ENCODE data around the gene OMG. TPM values are rescaled to one million over a fixed set of nuclear protein-coding genes. Genes with fewer than 3 reads are reported as not detected.
"Not testable (repeated sequence)": the region's sequence is repeated elsewhere in the genome, so short reads cannot be mapped to it uniquely, and the experiment has no call there.

OMG gene
- total RNA-seq, 3 donors from 2014 or later, result 0.51 to 1.5 TPM; not detected in 1

DNA sequence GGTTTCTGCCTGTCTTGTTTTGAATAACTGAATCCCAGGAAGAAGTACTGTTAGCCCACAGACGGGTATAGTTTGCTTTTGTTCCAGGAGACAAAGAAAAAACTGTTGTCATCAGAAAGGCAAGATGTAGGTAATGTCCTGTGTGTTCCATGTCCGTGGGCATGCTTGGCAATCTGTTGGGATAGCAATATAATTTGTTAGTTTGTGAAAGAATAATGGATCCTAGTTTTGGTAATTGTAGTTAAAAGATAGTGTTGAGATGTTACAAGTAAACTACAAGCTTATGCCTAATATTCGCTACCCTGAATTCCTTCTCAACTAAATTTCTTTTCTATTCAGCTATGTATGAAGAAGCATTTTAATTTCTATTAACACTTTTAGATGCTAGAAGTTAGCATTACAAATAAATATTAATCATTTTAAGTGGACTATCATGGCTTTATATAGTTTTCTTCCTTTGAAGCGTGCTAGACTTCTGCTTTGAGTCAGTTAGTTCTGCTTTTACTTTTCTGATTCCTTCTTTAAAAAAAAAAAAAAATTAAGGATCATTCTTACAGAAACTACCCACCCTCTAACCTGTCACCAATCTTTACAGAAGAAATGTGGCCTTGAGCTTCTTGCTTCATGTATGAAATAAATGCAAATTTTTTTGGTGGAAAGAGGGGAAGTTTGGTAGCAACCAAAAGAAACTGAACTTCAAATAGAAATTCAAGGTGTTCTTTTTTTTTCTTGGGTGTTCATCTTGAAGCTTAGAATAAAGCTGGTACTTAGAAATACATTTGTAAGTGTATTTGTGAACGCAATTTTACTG is 22.0 kb upstream of the OMG start:
- H3K36me3 ChIP-seq (ENCODE audit: low read depth), result no peaks in the 10 kb centered on the region
- H3K9me3 ChIP-seq, result no peaks in the 10 kb centered on the region
- DNase-seq (no peak), ATAC-seq (no peak)
- H3K4me3 ChIP-seq, result no peak overlapping the region
- intact Hi-C loops (cut with DNase I, micrococcal nuclease), result no loop called here
- TF ChIP-seq, protein P1, sequence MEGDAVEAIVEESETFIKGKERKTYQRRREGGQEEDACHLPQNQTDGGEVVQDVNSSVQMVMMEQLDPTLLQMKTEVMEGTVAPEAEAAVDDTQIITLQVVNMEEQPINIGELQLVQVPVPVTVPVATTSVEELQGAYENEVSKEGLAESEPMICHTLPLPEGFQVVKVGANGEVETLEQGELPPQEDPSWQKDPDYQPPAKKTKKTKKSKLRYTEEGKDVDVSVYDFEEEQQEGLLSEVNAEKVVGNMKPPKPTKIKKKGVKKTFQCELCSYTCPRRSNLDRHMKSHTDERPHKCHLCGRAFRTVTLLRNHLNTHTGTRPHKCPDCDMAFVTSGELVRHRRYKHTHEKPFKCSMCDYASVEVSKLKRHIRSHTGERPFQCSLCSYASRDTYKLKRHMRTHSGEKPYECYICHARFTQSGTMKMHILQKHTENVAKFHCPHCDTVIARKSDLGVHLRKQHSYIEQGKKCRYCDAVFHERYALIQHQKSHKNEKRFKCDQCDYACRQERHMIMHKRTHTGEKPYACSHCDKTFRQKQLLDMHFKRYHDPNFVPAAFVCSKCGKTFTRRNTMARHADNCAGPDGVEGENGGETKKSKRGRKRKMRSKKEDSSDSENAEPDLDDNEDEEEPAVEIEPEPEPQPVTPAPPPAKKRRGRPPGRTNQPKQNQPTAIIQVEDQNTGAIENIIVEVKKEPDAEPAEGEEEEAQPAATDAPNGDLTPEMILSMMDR (IDR thresholded peaks at IDR 0.05), result no peak
- H3K4me1 ChIP-seq (ENCODE audit: low read depth), result peaks cover 2% of the 10 kb centered on the region

- H3K4me3 ChIP-seq, result no peak overlapping the region
- peaks cover 4% of the 10 kb centered on the region for H3K4me1 ChIP-seq (ENCODE audit: low read depth)
- intact Hi-C loops (cut with DNase I, micrococcal nuclease), result no loop called here
- H3K9me3 ChIP-seq, result no peaks in the 10 kb centered on the region
- DNase-seq, result peak in 1 of 3 donors; percentile 45
- TF ChIP-seq, protein P1 (IDR thresholded peaks at IDR 0.05), result no peak
- ATAC-seq, result peak; percentile 45
- no peaks in the 10 kb centered on the region for H3K36me3 ChIP-seq (ENCODE audit: low read depth)
Measured at GRCh38 chr17:31318298-31318801, 21.3 kb upstream of the OMG start.

DNA sequence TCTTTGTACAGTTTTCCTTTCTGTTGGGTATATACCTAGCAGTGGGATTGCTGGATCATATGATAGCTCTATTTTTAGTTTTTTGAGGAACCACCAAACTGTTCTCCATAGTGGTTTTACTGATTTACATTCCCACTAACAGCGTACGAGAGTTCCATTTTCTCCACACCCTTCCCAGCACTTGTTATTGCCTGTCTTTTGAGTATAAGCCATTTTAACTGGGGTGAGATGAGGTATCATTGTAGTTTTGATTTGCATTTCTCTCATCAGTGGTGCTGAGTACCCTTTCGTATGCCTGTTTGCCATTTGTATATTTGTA is 17.7 kb upstream of the OMG start:
- Histone ChIP-seq H3K36me3 (ENCODE audit: low read depth) (no peaks in the 10 kb centered on the region), H3K9me3 (no peaks in the 10 kb centered on the region), H3K4me3 (no peak overlapping the region), H3K4me1 (ENCODE audit: low read depth) (peaks cover 4% of the 10 kb centered on the region)
- intact Hi-C loops (cut with DNase I, micrococcal nuclease), result no loop called here
- DNase-seq (no peak), ATAC-seq (no peak)
- TF ChIP-seq, protein P1 (IDR thresholded peaks at IDR 0.05), result no peak

DNA sequence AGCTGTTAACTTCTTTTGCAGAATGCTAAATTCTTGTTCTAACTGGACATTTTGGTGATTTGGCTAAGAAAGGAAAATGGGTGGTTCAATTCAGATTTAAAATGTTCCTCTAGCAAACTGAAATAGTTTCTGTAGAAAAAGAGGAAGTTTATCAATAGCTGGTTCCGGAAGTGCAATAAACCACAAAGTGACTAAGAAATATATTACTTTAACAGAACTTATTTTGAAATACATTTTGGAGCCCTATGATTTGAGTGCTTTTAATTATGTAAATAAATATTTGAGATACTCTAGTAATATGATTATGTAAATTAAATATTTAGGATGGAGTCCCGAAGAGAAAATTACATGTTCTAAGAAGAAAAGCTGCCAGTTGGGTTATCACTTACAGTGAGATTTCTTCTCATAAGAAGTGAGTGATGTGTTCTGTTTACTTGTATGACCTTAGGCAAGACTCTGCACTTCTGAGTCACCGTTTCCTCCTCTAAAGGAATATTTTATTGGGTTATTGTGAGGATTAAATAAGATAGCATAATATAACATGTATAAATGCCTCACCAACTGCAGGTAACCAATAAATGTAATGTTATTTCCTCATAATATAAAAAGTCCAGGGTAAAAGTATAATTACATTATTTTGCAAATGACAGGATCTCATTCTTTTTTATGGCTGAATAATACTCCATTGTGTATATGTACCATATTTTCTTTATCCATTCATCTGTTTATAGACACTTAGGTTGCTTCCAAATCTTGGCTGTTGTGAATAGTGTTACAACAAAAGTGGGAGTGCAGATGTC is 17.1 kb upstream of the OMG start, which contains the start of gene EVI2B:
EVI2B (minus strand) TSS at position 73 of the 800 bp plus-strand sequence. CDS start 8,445 bp downstream, outside the sequence.
- DNase-seq, result peak in 1 of 3 donors; percentile 21
- peak; percentile 88 for ATAC-seq

DNA sequence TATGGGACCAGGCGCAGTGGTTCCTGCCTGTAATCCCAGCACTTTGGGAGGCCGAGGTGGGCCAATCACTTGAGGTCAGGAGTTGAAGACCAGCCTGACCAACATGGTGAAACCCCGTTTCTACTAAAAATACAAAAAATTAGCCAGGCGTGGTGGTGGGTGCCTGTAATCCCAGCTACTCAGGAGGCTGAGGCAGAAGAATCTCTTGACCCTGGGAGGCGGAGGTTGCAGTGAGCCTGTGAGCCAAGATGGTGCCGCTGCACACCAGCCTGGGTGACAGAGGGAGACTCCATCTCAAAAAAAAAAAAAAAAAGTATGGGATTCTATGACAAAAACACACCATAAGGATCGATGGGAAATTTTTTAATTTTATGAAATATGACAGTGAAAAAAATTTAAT is 15.2 kb upstream of the OMG start:
- H3K4me3 ChIP-seq; intact Hi-C loops (cut with DNase I, micrococcal nuclease); H3K36me3 ChIP-seq (ENCODE audit: low read depth); ATAC-seq; H3K9me3 ChIP-seq: not testable (repeated sequence)
- H3K4me1 ChIP-seq (ENCODE audit: low read depth), result peaks cover 12% of the 10 kb centered on the region
- peak; percentile 18 to 66 (median 26) for DNase-seq

More for the DNA sequence above, 17.1 kb upstream of the OMG start, which contains the start of gene EVI2B:
- intact Hi-C loops (cut with DNase I, micrococcal nuclease), result no loop called here
- H3K4me3 ChIP-seq, result no peak within 1 kb of the TSS
- H3K9me3 ChIP-seq, result no peaks in the 10 kb centered on the region
- peaks cover 6% of the 10 kb centered on the region for H3K4me1 ChIP-seq (ENCODE audit: low read depth)
- H3K36me3 ChIP-seq (ENCODE audit: low read depth), result no peaks in the 10 kb centered on the region
- TF ChIP-seq, protein P1 (IDR thresholded peaks at IDR 0.05), result no peak

GRCh38 chr17:31311526-31311925 is 14.5 kb upstream of the OMG start:
- ATAC-seq (no peak), DNase-seq (no peak)
- H3K9me3 ChIP-seq, result no peaks in the 10 kb centered on the region
- H3K4me1 ChIP-seq (ENCODE audit: low read depth), result peaks cover 12% of the 10 kb centered on the region
- intact Hi-C loops (cut with DNase I, micrococcal nuclease), result no loop called here
- TF ChIP-seq, protein P1 (IDR thresholded peaks at IDR 0.05), result no peak
- H3K4me3 ChIP-seq, result no peak overlapping the region
- no peaks in the 10 kb centered on the region for H3K36me3 ChIP-seq (ENCODE audit: low read depth)

All from mucosa of descending colon (tissue), 3 donors.